Mesothelial cell of epicardium (in vitro differentiated cells): Measurements from ENCODE around the gene TBL3. TPM values are rescaled to one million over a fixed set of nuclear protein-coding genes. Genes with fewer than 3 reads are reported as not detected.
A peak's percentile ranks its signal among the peaks of the same experiment; 100 is the strongest.

Experiments used
- DNase-seq, 2 experiments: peaks; one replicate each; pipeline ENCODE4 v3.0.0; 2021; ENCODE audit warnings: low spot score in 2 of 2; ENCODE audit not compliant: unreplicated experiment in 2 of 2
- H3K27ac Mint-ChIP-seq: 2 replicates; pipeline ENCODE4 v1.8.0; 2021; ENCODE audit warnings: mixed read lengths
- H3K27me3 Mint-ChIP-seq: 2 replicates; pipeline ENCODE4 v1.8.0; 2021; ENCODE audit warnings: low read depth, mixed read lengths
- H3K36me3 Mint-ChIP-seq: 2 replicates; pipeline ENCODE4 v1.8.0; 2021; ENCODE audit warnings: mixed read lengths
- H3K4me1 Mint-ChIP-seq: 2 replicates; pipeline ENCODE4 v1.8.0; 2021; ENCODE audit warnings: mixed read lengths
- H3K4me3 Mint-ChIP-seq: 2 replicates; pipeline ENCODE4 v1.8.0; 2021; ENCODE audit warnings: mild to moderate bottlenecking, moderate library complexity, mixed read lengths
- H3K9me3 Mint-ChIP-seq: 2 replicates; pipeline ENCODE4 v1.8.0; 2021; ENCODE audit warnings: mixed read lengths
- total RNA-seq: library from RNA; stranded (reverse); gene quantifications from 3 replicates; pipeline ENCODE4 v1.2.1, GENCODE V29; 2021
- TF ChIP-seq, protein P1 (sequence below): fragments of 200-600 bp; sonication (generic); IDR thresholded peaks from one replicate; pipeline ENCODE4 v1.5.0; 2021; ENCODE audit warnings: antibody characterized with exemption; ENCODE audit not compliant: unreplicated experiment

Gene TBL3
- total RNA-seq, 1 donor from 2014 or later: 37.2 TPM

DNA sequence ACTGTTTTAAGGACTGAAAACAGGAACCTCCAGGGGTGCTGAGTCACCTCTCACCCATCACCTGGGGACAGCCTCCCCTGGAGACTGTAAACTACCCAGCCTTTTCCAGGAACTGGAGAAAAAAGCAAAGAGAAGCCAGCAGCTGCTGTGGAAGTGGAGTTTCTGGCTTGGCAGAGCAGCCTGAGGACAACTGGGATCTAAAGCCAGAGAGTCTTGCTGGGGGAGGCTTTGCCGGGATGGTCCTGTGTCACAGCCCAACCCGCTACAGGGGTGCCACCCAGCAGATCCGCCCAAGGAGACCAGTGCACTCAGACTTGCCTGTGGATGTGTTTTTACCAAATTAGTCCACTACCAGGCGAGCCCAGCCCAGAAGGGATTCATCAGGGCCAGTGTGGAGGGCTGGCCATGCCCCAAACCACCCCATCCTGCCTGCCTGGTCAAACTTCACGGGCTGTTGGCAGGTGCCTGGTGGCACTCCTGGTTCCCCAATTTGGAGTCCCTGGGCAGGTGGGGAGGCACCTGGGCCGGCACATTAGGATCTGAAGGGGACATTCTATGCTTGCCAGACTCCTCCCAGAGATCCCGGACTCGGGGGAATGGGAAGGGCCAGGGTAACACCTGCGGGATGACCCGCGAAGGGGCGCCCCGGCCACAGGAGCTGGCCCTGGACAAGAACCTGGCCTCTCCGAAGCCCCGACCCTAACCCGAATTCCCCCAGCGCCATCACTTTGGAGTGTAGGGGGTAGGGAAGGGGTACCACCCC lies 29.6 kb upstream of the TBL3 start:
- H3K9me3 Mint-ChIP-seq: no peaks in the 10 kb centered on the region
- H3K36me3 Mint-ChIP-seq: peaks cover 3% of the 10 kb centered on the region
- H3K4me3 Mint-ChIP-seq: peak overlapping the region; percentile 82
- peaks cover 10% of the 10 kb centered on the region for H3K4me1 Mint-ChIP-seq
- no peaks in the 10 kb centered on the region for H3K27me3 Mint-ChIP-seq
- no peak overlapping the region for H3K27ac Mint-ChIP-seq
- TF ChIP-seq, protein P1, sequence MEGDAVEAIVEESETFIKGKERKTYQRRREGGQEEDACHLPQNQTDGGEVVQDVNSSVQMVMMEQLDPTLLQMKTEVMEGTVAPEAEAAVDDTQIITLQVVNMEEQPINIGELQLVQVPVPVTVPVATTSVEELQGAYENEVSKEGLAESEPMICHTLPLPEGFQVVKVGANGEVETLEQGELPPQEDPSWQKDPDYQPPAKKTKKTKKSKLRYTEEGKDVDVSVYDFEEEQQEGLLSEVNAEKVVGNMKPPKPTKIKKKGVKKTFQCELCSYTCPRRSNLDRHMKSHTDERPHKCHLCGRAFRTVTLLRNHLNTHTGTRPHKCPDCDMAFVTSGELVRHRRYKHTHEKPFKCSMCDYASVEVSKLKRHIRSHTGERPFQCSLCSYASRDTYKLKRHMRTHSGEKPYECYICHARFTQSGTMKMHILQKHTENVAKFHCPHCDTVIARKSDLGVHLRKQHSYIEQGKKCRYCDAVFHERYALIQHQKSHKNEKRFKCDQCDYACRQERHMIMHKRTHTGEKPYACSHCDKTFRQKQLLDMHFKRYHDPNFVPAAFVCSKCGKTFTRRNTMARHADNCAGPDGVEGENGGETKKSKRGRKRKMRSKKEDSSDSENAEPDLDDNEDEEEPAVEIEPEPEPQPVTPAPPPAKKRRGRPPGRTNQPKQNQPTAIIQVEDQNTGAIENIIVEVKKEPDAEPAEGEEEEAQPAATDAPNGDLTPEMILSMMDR: no peak
- no peak for DNase-seq

DNA sequence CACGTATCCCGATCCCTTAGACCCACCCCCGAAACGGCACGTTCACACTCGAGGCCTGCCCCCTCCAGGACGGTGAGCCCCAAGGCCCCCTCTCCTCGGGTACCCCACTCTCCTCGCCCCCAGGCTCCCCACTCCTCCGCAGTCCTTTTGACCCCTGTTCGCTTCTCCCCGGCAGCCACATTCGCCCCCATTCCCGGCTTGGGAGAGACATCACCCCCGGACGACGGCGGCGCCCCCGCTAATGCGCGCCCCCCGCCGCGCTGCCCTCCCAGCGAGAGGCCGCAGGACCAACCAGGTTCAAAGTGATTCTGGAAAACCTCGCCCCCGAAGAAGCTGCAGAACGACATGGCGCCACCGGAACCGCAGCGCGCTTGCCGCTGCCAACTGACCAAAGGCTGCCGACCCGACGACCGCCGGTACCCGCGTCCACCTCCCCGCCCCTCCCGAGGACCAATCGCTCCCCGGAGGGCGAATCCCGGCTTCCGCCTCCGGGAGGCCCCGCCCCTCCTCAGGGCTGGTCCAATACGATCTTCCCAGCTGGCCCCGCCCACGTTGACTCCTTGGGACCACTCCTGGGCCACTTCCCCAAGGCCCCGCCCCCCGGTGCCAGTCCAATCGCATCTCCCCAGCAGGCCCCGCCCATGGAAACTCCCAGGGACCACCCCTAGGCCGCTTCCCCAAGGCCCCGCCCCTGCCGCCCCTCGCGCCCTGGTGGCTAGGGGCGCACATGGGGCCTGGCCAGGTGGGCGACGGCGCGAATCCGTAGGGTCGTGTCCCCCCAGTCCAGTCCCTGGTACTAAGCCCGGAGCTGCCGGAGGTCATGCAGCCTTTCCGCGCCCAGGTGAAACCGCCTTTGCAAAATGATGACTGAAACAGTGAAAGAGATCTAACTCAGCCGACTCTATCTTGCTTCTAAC lies 28.8 kb upstream of the TBL3 start, which contains the start of gene MSRB1:
Gene MSRB1 (minus strand): TSS at position 390 of the 917 bp plus-strand sequence. CDS start 43 bp downstream, at position 347.
- Mint-ChIP-seq H3K36me3 (peaks cover 1% of the 10 kb centered on the region), H3K4me3 (peak within 1 kb of the TSS; percentile 82), H3K9me3 (no peaks in the 10 kb centered on the region), H3K4me1 (peaks cover 10% of the 10 kb centered on the region), H3K27ac (peak within 1 kb of the TSS; percentile 73), H3K27me3 (no peaks in the 10 kb centered on the region)
- TF ChIP-seq, protein P1: no peak
- peak; percentile 99 to 100 for DNase-seq

- Mint-ChIP-seq H3K4me3 (no peak overlapping the region), H3K27ac (no peak overlapping the region), H3K4me1 (peaks cover 10% of the 10 kb centered on the region), H3K9me3 (no peaks in the 10 kb centered on the region), H3K27me3 (no peaks in the 10 kb centered on the region), H3K36me3 (no peaks in the 10 kb centered on the region)
- DNase-seq: no peak
- TF ChIP-seq, protein P1: no peak
Observed at GRCh38 chr16:1944612-1945199, 27.1 kb upstream of the TBL3 start.

- TF ChIP-seq, protein P1: no peak
- DNase-seq: no peak
- no peaks in the 10 kb centered on the region for H3K27me3 Mint-ChIP-seq
- H3K36me3 Mint-ChIP-seq: no peaks in the 10 kb centered on the region
- no peak overlapping the region for H3K4me3 Mint-ChIP-seq
- no peaks in the 10 kb centered on the region for H3K9me3 Mint-ChIP-seq
- H3K4me1 Mint-ChIP-seq: peaks cover 10% of the 10 kb centered on the region
- H3K27ac Mint-ChIP-seq: no peak overlapping the region
Observed at GRCh38 chr16:1945559-1946391, 26.1 kb upstream of the TBL3 start.
